COLO668 (cell line): ENCODE measurements around the gene CPNE8.
"Not testable (repeated sequence)": the region's sequence is repeated elsewhere in the genome, so short reads cannot be mapped to it uniquely, and the experiment has no call there.

Experiments used
- DNase-seq: peaks from one replicate; lab custom pipeline; 2025; ENCODE audit not compliant: unreplicated experiment; lab: John Stamatoyannopoulos, UW

The CPNE8 gene

GRCh38 chr12:38744041-38744440, 161.3 kb downstream of the CPNE8 start:
- DNase-seq, result no peak

GRCh38 chr12:38742496-38742895, 162.9 kb downstream of the CPNE8 start:
- DNase-seq, result not testable (repeated sequence)

- no peak for DNase-seq
Measured at GRCh38 chr12:38736821-38737220, 168.6 kb downstream of the CPNE8 start.

DNA sequence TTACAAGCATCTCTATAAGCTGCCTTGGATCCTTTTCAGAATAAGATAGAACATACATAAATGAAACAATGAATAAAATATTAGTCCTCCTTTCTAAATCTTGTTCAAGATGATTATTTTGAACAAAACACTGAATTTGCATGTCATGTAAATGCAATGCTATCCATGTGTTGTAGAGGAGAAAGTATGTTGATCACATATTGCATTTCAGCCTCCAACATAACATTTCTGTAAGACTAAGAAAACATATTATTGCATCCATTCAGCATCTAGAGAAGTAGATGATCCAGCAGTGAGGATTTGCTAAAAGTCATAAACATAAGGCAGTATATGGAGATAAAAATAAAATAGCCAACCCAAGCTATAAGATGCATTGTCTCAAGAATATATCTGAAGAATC, 172.6 kb downstream of the CPNE8 start:
- DNase-seq, result no peak

DNA sequence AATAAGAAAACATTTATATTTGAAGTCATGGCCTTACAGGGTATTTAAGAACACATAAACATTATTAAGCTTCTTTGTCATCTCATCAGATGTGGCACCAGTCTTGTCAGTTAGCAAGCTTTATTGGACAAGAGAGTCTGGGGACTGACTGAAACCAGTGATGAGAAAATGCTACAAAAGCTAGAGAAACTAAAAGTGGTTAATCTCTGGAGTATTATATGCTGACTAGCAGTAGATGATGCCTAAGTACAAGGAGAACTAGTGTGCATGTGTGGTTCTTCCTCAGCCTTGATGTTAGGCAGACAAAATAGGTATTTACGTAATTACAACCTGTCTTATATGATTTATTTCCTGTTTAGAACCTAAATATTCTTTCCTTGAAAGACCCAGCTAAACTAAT, 176.5 kb downstream of the CPNE8 start:
- no peak for DNase-seq

GRCh38 chr12:38721611-38722252, 183.7 kb downstream of the CPNE8 start:
- DNase-seq, result no peak

DNA sequence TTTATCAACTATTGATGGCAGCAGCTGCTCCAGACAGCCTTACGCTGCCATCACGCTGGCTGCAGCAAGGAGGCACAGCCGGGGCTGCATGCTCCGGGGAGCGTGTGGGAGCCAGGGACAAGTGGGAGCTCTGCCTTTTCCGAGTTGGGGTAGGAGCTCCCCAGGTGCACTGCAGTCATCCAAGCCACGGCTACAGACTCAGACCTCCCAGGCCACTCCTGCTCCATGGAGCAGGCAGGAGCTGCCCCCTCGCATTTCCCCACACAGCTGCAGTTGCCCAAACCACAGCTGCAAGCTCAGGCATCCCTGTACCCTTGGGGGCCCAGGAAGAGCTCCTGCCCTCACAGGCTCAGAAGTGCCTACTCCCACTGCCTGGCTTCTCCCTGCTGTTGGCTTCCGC, 184.7 kb downstream of the CPNE8 start:
- DNase-seq, result no peak

DNA sequence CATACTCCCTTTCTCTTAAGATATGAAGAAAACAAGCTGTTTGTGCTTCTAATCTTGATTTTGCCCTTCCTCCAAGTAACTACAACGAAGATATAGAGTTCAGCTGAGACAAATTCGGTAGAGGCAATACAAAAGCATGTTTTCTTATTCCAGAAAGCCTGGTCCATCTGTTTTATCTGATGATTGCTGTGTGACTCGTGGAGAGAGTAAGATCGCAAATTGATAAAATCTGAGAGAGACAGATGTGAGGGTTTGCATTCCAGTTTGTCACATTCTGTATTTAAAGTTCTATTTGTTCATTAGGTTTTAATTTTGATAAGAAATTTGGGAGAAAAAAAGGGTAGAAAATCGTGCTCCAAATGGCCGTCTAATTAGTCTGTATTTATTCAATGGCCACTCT, 192.1 kb downstream of the CPNE8 start:
- DNase-seq, result no peak

DNA sequence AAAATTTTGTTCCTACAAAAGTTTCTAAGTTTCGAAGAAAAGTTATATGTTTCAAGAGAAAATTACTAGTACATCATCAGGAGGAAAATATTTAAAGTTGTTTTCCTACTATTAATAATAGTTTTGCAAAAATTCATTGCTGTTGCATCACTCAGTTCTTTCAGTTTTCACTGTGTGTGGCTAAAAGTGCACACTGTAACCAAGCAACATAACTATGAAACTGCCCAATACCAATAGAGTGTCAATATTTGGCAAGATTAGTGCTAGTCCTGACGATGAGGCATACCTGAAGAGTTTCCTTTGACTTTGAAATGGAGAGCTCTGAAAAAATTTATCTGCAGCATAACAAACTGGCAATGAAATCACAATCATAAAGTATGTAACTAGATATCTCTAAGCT, 194.3 kb downstream of the CPNE8 start:
- no peak for DNase-seq

DNA sequence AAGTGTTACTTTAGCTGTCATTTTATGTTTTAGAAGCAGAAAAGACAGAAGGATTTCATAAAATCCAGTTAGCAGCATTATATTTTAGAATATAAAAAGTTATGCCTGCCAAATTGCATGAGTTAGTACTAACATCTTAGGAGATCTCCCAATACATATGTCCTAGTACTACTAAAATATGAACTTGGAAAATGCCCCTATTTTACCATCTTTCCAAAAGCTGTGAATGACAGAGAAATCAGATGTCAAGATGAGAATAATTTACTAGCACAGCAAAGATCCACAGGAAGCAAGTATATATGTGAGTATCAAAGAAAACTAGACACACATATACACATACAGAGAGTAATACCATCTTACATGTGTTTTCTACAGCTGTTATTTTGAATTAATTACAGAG, 196.9 kb downstream of the CPNE8 start:
- no peak for DNase-seq

DNA sequence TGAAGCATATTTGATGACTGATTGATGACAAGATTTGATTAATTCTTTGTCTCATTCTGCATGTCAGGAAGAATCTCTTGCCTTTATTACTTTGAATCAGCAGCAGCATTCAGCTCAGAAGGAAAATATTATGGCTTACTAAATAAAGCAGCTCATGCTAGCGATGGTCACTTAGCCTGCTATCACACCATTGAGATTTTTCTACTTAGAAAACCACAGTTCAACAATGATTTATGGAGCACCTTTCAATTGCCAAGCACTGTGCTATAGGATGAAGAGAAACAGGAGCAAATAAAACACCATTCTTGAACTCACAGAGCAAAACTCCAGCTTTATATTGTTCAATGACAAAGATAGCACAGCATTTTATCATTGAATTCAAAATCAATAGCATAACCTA, 197.7 kb downstream of the CPNE8 start:
- DNase-seq, result no peak

- DNase-seq, result no peak
Measured at GRCh38 chr12:38697289-38697688, 208.1 kb downstream of the CPNE8 start.

DNA sequence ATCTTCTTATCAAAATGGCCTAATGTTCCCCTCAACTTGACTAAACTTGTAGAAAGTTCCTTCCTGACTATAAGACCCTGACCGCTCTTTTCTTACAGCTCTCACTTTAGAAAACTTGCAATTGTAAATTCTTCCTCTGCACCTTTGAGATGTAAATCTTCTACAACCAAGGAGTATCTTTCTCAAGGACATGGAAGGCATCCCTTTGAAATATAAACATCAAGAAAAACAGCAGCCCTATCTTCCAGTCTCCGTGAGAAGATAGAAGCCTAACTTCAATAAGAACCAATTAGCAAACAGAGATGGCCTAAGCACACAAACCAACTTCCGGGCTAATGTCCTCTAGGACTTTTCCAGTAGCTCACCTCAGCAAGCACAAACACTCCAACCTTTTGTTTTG, 210.3 kb downstream of the CPNE8 start:
- no peak for DNase-seq

DNA sequence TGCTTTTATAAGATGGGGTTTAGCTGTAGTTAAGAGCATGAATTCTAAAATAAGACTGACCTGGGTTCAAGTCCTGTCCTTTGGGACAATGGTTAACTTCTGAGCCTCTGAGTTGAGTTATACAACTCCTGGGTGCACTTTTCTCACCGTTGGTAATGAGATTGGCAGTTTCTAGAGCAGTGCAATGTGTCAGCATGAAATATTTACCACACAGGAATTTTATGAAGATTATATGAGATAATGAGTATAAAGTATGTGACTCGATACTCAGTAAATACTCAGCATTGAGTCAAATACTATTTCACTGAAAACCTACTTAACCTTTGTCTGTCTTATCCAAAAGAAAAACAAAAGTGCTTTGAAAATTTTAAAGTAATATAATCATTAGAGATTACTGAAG, 214.2 kb downstream of the CPNE8 start:
- no peak for DNase-seq

- no peak for DNase-seq
Measured at GRCh38 chr12:38690646-38691045, 214.7 kb downstream of the CPNE8 start.

DNA sequence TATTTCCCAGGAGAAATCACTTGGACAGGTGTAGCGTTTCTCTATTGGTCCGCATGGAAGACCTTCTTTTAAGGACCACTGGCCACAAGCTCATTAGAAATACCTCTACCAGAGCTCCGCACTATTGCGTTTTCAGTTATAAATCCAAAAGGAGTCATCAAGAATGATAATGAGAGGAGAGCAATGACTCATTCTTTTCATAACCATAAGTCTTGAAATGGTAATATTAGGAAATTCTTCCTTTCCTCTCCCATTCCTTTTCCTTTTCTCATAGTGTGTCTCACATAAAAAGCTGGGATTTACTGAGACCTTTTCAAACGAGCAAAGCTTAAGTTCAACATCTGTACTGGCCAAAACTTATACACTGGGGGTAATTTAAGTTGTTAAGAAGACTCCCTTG, 215.7 kb downstream of the CPNE8 start:
- no peak for DNase-seq

DNA sequence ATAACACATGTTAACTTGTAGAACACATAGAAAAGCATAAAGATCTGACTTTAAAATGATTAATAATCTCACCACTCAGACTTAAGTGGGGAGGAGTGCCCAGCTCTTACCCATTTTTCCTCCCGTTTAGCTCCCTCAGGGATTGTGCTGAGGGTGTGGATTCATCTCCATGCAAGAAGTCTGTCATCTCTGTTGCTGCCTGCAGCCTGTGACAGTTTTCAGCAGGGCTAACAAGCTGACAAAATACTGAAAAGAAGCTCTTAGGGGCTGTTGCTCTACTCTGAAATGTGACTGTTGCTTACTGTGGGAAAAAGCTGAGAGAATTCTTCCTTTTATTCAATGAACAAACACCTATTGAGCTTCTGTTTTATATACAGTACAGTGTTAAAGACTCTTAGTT, 216.2 kb downstream of the CPNE8 start:
- no peak for DNase-seq

DNA sequence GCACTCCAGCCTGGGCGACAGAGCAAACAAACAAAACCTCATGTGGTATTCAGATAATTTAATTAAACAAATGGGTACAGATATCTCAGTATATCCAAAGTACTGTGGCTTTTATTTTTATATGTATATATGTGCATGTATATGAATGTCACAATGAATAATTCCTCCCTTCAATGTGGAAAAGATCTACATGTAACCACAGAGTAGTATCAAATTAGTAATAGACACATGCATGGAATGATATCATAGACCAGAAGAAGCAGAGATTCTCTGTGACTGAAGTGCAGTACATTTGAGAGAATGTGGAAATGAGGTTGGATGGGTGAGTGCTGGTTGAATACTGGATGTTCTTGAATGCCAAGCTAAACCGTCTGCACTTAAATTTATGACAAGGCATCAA, 222.9 kb downstream of the CPNE8 start:
- no peak for DNase-seq

GRCh38 chr12:38669530-38669929, 235.9 kb downstream of the CPNE8 start:
- no peak for DNase-seq

DNA sequence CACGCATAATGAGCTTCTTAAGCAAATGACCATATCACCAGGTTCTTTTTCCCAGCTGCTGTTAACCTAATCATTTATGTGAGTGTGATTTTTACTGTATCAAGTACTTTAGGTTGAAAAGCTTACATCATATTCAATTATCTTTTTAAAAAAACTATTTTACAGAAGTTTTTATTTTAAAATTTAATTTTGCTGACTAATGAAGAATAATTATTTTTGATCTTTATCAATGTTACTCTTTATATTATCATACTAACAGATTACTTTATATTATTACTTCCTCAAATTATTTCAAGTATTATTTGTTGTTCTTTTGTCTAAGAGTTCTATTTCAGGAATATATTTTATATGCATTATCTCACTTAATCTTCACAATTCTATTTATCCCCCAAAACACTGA, 236.3 kb downstream of the CPNE8 start:
- no peak for DNase-seq

DNA sequence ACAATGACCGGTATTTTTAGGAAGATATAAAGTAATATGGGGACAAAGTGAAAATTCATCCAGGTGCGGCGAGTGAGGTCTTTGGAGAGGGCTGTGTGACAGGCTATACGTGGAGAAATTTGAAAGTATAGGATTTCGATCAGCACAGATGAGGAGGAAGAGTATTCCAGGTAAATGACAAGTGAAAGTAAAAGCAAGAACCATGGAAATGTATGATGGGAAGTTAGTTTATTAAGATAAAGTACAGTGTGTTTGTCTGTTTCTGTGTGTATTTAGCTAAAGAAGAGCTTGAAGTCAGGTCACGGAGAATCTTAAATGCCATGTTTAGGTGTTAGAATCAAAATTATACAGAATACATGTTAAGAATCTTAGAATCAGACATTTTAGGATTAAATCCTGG, 239.0 kb downstream of the CPNE8 start:
- DNase-seq, result no peak

DNA sequence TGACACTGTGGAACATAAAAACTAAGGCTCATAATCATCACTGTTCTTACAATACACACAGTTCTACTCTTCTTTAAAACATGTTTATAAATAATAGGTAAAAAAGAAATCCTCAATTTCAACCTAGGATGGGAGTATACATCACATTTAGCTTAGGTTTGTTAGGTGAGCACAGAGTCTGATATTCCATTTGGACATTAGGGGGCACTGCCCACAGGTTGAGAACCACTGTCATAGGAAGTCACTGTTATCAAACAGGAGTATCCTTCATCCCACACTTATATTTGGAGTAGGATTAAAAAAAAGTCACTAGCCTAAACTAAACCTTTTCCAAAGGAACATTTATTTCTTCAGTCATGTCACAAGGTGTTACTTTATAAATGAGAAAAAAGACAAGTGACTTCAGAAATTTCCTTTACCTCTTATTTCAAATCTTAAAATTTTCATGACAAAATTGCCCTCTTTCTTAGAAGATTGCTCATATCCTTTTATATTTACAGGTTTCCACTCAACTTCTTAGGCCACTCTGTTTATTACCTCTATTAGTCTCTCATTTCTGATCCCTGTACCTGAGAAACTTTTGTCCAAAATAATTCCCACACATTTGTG, 240.6 kb downstream of the CPNE8 start:
- DNase-seq, result no peak

GRCh38 chr12:38662829-38663228, 242.6 kb downstream of the CPNE8 start:
- no peak for DNase-seq
